GM18526 (cell line): Measurements from ENCODE around the gene CDH23.

Experiments
- POLR2A ChIP-seq: IDR thresholded peaks from 3 replicates; pipeline ENCODE4 v1.6.1; 2011; ENCODE audit not compliant: insufficient read length; ENCODE audit errors: extremely low read depth

CDH23 gene

DNA sequence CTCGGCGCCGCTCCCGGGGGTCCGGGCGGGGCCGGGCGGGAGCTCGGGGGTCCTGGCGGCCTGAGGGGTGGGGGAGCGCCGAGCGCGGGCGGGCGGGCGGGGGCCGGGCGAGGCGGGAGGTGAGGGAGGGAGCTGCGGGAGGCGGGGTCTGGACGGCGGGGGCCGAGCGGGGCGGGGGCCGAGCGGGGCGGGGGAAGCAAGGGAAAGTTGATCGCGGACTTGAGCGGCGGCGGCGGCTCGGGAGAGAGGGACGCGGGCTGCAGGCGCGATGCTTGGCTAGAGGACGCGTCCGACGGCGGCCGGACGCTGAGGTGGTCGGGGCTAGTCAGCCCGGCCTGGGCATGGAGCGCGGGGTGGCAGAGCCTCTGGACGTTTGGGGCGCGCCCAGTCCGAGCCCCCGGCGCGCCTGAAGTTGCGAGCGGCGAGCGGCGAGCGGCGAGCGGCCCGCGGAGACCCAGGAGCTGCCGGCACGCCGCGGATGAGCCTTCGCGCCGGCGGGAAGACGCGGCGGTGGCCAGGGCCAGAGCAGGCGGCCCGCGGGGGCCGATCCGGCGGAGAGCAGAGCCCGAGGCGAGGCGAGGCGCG is at the start of gene CDH23:
TSS of gene CDH23 (plus strand) at position 210 of the 585 bp plus-strand sequence. CDS start 42,912 bp downstream, outside the sequence.
- TF ChIP-seq POLR2A, result no peak

DNA sequence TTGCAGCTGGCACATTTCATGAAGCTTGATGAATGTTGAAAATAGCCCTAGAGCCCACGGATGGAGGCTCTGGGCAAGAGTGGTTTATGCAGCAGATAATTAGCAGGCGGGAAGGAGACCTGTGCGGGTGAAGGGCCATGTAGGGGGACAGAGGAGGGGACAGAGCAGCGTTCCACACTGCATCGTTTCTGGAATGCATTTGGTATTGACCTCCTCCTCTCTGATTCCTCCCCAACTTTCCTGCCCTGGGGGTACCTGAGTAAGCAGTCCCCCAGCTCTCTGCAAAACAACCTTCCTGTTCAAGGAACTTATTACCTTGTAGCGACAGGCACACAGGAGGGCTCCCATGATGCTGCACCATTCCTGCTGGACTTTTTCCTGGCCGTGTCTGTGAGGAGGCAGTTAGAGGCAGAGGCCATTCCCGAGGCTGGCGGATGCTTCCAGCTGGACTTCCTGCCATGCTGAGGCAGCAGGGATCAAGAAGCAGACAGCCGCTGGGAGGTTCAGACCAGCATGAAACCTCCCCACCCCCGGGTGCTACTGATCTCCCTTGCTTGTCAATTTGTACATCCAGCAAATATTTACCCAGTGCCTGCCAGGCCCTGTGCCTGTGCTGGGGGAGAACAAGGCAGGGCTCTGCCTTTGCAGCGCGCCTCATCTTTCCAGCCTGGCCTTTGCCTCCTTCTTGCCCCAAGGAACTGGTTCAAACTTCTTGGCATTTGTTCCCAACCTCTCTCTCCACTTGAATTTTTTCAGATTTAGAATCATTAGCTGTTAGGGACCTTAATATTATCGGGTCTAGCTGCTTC is 48.9 kb upstream of the CDH23 start:
- no peak for TF ChIP-seq POLR2A

DNA sequence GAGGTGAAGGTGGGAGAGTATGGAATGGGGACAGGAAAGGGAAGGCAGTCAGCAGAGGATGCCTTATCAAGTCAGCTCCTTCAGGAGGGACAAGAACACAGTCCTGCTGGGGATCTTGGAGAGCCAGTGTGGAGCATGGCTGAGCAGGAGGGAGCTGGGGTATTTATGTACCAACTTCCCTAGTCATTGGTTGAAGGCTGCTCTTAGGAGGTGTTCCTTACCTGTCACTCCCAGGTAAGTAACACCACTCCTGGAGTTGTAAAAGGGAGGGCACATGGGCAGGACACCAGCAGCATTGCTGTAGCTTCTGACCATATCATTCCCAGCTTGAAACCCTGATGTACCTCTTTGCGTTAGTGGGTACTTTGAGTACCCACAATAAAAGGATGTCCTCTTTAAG is 47.9 kb upstream of the CDH23 start:
- TF ChIP-seq POLR2A, result no peak

DNA sequence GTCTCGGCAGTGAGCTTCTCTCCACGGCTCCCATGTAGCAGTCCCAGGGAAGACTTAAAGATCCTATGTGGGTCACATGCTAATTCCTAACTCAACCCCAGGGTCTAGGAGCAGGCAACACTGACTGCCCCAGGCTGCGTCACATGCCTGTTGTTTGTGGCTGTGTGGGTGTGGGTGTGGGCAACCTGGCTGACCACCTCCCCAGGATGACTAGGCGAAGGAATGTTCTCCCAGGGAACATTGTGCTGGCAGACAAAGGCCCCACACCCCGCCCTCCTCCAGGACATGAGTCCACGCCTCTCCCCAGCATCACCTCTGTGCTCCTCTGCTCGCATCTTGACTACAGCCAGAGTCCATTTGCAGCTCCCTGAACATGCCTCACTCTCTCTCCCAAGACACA is 47.3 kb upstream of the CDH23 start:
- TF ChIP-seq POLR2A, result no peak

DNA sequence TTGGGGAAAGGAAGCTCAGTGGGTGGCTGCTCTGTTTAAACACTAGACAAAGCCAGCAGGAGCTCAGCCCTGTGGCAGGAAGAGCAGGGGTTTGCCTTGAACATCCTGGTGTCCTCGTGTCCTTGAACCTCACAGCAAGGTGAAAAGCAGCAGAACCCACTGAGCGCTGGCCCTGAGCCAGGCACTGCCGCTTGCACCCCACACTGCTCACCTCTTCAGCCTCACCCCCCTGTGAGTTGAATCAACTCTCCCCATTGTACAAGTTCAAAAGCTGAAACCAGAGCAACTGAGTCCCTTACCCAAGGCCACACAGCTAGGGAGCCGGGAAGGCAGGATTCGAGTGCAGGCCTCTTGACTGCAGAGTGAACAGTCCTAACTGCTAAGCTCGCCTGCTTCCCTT is 45.6 kb upstream of the CDH23 start:
- no peak for TF ChIP-seq POLR2A

DNA sequence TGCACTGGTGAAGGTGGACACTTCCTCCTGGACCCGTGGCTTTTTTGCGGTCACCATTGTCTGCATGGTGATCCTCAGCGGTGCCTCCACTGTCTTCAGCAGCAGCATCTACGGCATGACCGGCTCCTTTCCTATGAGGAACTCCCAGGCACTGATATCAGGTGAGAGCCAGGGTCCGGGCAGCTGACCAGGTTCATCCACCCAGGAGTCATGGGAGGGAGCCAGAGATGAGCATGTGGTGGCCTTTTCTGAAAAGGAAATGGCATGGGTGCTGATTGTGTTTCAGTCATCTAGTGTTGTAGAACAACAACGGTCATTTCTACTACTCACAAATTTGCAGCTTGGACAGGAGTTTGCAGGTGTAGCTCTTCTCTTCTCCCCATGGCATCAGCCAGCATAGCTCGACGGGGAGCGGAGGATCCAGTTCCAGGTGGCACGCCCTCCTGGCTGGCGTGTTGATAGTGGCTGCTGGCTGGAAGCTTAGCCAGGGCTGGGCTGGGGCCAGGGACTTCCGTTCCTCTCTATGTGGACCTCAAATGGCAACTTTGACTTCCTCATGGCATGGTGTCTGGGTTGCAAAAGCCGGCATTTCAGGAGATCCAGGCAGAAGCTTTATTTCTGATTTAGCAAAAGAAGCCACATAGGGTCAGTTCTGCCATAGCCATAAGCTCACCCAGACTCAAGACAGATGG is 44.9 kb upstream of the CDH23 start:
- no peak for TF ChIP-seq POLR2A

DNA sequence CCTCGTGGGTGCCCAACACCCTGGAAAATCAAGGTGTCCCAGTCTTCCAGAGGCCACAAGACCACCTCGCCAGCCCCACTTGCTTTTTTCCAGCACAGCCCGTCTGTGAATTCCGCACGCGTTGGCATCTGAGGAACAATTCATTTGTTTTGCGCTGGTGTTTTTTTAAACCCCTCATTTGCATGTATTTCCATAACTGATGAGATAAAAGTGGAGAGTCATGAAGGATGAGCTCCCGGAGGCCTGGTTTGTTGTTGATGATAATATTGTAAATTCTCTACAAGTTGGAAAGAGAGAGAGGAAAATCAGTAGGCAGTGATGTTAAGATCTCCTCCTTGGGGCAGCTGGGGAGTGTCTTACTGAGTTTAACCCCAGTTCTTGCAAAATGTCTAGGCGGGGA is 43.1 kb upstream of the CDH23 start:
- TF ChIP-seq POLR2A, result no peak

DNA sequence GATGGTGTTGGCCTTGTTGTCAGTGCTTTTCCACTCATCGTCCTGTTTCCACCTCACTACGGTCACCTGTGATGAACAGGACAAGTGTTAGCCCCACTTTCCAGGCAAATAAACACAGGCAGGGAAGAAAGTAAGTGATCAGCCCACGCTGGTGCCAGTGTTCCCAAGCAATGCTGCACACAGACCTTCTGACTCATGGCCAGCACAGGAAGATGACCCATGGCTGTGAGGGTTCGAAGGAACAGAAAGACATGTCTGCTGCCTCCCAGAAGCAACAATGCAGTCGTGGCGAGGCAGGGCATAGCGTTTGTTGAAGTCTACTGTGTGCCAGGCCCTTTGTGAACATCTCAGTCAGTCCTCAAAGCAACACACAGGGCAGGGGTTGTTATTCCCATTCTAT is 41.9 kb upstream of the CDH23 start:
- no peak for TF ChIP-seq POLR2A

DNA sequence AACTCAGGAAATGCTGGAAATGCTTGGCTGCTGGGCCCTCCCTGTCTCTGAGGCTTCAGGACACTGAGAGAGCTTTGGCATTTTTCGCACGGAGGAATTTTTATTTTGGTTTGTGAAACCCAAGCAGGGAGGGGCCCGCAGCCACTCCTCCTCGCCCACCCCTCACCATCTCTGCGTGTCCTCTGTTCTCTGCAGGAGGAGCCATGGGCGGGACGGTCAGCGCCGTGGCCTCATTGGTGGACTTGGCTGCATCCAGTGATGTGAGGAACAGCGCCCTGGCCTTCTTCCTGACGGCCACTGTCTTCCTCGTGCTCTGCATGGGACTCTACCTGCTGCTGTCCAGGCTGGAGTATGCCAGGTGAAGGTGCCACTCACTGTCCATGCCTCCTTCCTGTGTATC is 40.8 kb upstream of the CDH23 start:
- no peak for TF ChIP-seq POLR2A

DNA sequence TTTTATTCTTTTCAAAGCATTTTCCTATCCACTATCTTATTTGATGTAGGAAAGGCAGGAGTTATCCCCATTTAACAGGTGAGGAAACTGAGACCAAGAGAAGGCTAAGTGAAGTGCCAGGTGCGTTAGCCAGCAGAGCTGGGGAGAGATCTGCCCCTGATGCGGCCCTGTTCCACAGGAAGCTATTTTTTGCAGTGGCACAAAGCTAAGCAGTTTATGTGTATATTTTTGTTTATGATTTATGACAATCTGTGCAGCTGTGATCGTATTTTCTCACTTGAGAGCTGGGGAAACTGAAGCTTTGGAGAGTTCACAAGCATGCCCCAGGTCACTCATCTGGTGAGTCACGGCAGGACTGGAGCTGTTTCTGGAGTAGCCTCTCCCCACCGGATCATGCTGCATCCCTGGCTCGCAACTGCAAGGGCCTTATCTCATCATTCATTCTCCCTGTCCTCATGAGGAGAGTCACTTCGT is 38.9 kb upstream of the CDH23 start:
- no peak for TF ChIP-seq POLR2A

DNA sequence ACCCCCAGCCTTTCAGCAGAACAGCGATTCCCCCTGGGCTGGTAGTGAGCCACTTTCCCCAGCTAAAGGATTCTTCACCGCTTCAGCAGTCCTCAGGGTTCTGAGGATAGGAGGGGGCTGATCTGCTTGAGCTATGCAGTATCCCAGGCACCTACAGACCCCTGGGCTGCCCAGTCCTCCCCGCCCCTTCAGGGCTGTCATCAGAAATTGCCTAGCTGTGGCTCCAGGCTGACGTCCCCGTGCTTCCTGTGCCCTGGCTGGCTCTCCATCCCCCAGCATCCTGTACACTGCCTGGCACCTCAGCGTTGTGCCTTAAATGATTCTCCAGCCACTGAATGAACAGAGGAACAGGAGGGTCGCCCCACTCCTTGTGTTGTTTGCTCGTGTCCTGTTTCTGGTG is 38.4 kb upstream of the CDH23 start:
- TF ChIP-seq POLR2A, result no peak

DNA sequence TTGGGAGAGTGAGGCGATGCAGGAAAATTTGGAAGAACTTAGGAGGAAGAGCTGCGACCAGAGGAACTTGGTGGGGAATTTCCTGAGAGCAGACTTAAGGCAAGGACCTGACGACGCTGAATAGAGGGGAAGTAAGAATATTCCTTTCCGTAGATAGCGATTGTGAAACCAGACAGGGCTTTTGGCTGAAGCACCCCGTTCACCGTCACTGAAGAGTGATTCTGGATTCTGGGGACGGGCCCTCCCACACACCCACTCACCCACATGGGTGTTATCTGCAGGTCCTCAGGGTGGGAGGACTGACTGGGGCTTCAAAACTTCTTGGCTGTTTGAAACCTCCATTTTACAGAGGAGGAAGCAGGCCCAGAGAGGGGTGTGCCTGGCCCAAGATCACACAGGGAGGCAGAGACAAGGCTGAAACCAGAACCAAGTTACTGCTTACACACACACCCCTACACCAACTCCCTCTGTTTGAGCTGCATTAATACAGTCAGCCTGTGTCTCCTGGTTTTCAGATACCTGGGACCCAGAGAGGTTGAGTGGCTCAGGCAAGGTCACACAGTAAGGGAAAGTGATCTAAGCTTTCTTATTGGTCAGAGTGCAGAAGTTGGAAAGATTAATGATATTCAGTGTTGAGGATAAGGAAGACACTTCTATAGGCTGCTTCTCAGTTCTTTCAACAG is 37.2 kb upstream of the CDH23 start:
- no peak for TF ChIP-seq POLR2A

DNA sequence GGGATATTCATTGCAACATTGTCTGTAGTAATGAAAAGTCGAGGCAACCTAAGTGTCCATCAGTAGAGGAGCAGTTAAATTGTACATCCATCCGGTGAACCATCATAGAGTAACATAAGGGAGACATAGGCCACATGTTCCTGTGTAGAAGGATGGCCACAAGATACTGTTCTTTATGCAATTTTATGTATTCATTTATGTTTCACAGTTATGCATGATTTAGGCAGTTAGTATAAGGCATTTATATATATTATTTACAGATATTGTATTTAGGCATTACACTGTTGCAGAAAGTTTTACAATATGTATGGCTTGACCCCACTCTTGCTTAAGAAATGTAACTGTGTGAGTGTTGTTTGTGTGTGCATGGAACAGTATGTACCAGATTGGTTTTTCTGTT is 36.0 kb upstream of the CDH23 start:
- no peak for TF ChIP-seq POLR2A

DNA sequence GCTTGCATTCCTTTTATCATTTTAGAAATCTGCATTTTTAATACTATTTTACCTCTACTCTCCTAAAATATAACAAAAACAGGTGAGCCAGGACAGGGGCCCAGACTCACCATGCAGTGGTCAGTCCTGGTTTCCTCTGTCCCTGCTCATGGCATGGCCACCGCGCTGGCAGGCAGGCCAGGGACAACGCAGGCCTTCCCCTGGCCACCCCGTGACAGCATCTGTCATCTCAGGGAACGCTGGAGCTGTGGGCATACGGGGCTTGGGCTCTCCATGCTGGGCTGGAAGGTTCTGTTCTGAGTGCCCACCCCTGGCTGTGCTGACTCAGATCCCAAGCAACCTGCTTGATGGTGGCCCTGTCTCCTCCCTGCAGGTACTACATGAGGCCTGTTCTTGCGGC is 35.1 kb upstream of the CDH23 start:
- TF ChIP-seq POLR2A, result no peak

DNA sequence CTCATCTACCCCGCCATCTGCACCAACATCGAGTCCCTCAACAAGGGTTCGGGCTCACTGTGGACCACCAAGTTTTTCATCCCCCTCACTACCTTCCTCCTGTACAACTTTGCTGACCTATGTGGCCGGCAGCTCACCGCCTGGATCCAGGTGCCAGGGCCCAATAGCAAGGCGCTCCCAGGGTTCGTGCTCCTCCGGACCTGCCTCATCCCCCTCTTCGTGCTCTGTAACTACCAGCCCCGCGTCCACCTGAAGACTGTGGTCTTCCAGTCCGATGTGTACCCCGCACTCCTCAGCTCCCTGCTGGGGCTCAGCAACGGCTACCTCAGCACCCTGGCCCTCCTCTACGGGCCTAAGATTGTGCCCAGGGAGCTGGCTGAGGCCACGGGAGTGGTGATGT is 34.6 kb upstream of the CDH23 start:
- no peak for TF ChIP-seq POLR2A

DNA sequence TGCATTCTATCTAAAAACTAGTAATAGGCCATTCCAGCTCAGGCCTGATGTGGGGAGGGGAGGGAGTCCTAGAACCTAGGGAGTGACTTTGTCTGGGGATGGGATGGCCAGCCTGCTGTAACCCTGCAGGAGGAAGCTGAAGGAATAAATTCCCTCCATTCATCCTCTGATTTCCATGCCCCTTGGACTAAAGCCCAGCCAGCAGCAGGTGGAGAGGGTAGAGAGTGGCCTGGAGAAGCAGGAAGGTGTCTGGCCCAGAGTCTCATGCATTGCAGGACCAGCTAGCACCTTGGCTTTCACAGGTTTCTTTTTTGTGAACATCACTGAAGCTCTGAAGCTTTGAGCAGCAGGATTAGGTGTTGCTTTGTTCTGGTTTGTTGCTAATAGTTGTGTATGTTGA is 32.8 kb upstream of the CDH23 start:
- no peak for TF ChIP-seq POLR2A
